Psoas muscle (tissue), 8 donors: Measurements from ENCODE around the gene HLCS. TPM values are rescaled to one million over a fixed set of nuclear protein-coding genes. Genes with fewer than 3 reads are reported as not detected.

Experiments used
- ATAC-seq, 4 donors: fragments of 200-7000 bp; cut with Tn5 transposase; one replicate each; pipeline ENCODE4 v1.9.1; 2020; ENCODE audit warnings: moderate library complexity in 3 of 4, mild to moderate bottlenecking in 2 of 4
- DNase-seq, 2 donors: peaks; one replicate each; pipeline ENCODE4 v3.0.0-alpha.2; 2020
- H3K27ac ChIP-seq: fragments of 200-600 bp; one replicate; pipeline ENCODE4 v1.8.0; 2022
- H3K27me3 ChIP-seq, 3 donors: fragments of 200-600 bp in 1 of 3; one replicate each; pipeline versions ENCODE4 v1.6.1 to v1.8.0; 2013 to 2022; ENCODE audit warnings: low read length in 2 of 3, mild to moderate bottlenecking in 2 of 3, moderate library complexity in 1 of 3; ENCODE audit not compliant: insufficient read depth in 3 of 3
- H3K36me3 ChIP-seq, 2 donors: fragments of 200-600 bp in 1 of 2; one replicate each; pipeline versions ENCODE4 v1.6.1 to v1.8.0; 2013 to 2022; ENCODE audit warnings: low read depth in 1 of 2, mild to moderate bottlenecking in 1 of 2, moderate library complexity in 1 of 2; ENCODE audit not compliant: insufficient read depth in 1 of 2
- H3K4me1 ChIP-seq: fragments of 200-600 bp; one replicate; pipeline ENCODE4 v1.8.0; 2022
- H3K4me3 ChIP-seq: fragments of 200-600 bp; one replicate; pipeline ENCODE4 v1.8.0; 2022; ENCODE audit warnings: mild to moderate bottlenecking
- H3K9me3 ChIP-seq: fragments of 200-600 bp; one replicate; pipeline ENCODE4 v1.8.0; 2022
- CTCF ChIP-seq: fragments of 200-600 bp; IDR thresholded peaks from one replicate; pipeline ENCODE4 v1.8.0; 2022; ENCODE audit warnings: antibody characterized with exemption
- WGBS, 3 donors: extraction: QIAGEN DNeasy Blood & Tissue Kit; methylation state at CpG; one replicate each; pipeline versions ENCODE4 v1.1.6 to v1.1.7; 2013; 5-methylcytosine and 5-hydroxymethylcytosine counted together
- intact Hi-C, 2 donors: fragments of 100-400 bp; cut with DNase I; formaldehyde crosslinking; loops; one replicate each; pipeline versions ENCODE4 v1.11.0 to v1.14.2; 2022
- polyA plus RNA-seq, 3 donors: library from polyadenylated mRNA; stranded (reverse); fragments of 200-250 nt; gene quantifications; one replicate each; pipeline ENCODE4 v1.2.3, GENCODE V29; 2013
- total RNA-seq, 4 donors: library from RNA; stranded (reverse); fragmentation: NEBNext Ultra II Directional in 2 of 4; extraction: Animal tissue kit (Norgen Biotek cat#: 25700) in 2 of 4; gene quantifications; one replicate each; pipeline versions ENCODE4 v1.2.1 to v1.2.4, GENCODE V29; 2021 to 2023
- donor health status: healthy with polysubstance abuse.
- donor health status: DM: no; HTN: no; CAD: no; lungs with moderate emphysema.
- donor health status: Bipolar disorder and iron deficiency.
- donor health status: healthy.
- donor health status: DM: yes; HTN: yes; CAD: no.
- donor health status: DM: no; HTN: no; CAD: no.
- donor health status: DM: no; HTN: no; CAD: no.
- donor health status: DM: yes; HTN: yes; CAD: no.

HLCS gene
- total and polyA plus RNA-seq, 7 donors: 3.6 to 13.5 (median 8.1) TPM

GRCh38 chr21:36744190-36744559 lies 222.3 kb downstream of the HLCS start:
- H3K9me3 ChIP-seq: no peaks in the 10 kb centered on the region
- TF ChIP-seq CTCF: no peak
- 83 to 97% (median 94%) methylated on average over 3 of the region's 3 CpGs for WGBS, 3 donors
- ATAC-seq (no peak), DNase-seq (no peak)
- H3K4me3 ChIP-seq: no peak overlapping the region
- H3K36me3 ChIP-seq: no peaks in the 10 kb centered on the region
- no peak overlapping the region for H3K27ac ChIP-seq
- H3K4me1 ChIP-seq: peaks cover 9% of the 10 kb centered on the region
- peaks cover 0 to 34% (median 0%) of the 10 kb centered on the region in 3 donors for H3K27me3 ChIP-seq
- intact Hi-C loops: loop anchor here in 1 of 2 donors (10.0 kb wide), 1 partner anchor 111 kb away; no protein-coding TSS in a partner anchor

GRCh38 chr21:36743446-36743845 lies 223.0 kb downstream of the HLCS start:
- peaks cover 9% of the 10 kb centered on the region for H3K4me1 ChIP-seq
- WGBS, 3 donors: 93 to 96% (median 95%) methylated on average over 9 of the region's 9 CpGs
- no peak for ATAC-seq
- H3K27ac ChIP-seq: no peak overlapping the region
- no peak for DNase-seq
- no peak for TF ChIP-seq CTCF
- no peaks in the 10 kb centered on the region for H3K36me3 ChIP-seq
- peaks cover 0 to 31% (median 0%) of the 10 kb centered on the region in 3 donors for H3K27me3 ChIP-seq
- H3K9me3 ChIP-seq: no peaks in the 10 kb centered on the region
- intact Hi-C loops: loop anchor here in 1 of 2 donors (10.0 kb wide), 1 partner anchor 111 kb away; no protein-coding TSS in a partner anchor
- H3K4me3 ChIP-seq: no peak overlapping the region

GRCh38 chr21:36743008-36743407 lies 223.5 kb downstream of the HLCS start:
- no peak overlapping the region for H3K4me3 ChIP-seq
- no peaks in the 10 kb centered on the region for H3K36me3 ChIP-seq
- no peak for ATAC-seq
- intact Hi-C loops: loop anchor here in 1 of 2 donors (10.0 kb wide), 1 partner anchor 112 kb away; no protein-coding TSS in a partner anchor
- no peak for DNase-seq
- H3K27me3 ChIP-seq: peaks cover 0 to 30% (median 0%) of the 10 kb centered on the region in 3 donors
- H3K9me3 ChIP-seq: no peaks in the 10 kb centered on the region
- no peak overlapping the region for H3K27ac ChIP-seq
- WGBS, 3 donors: 84 to 90% (median 87%) methylated on average over 7 of the region's 7 CpGs
- H3K4me1 ChIP-seq: peaks cover 9% of the 10 kb centered on the region
- no peak for TF ChIP-seq CTCF

GRCh38 chr21:36741506-36741905 lies 225.0 kb downstream of the HLCS start:
- no peak overlapping the region for H3K4me3 ChIP-seq
- TF ChIP-seq CTCF: no peak
- H3K36me3 ChIP-seq: no peaks in the 10 kb centered on the region
- WGBS, 3 donors: 91 to 94% (median 93%) methylated on average over 21 of the region's 21 CpGs
- intact Hi-C loops: loop anchor here in 1 of 2 donors (10.0 kb wide), 1 partner anchor 113 kb away; no protein-coding TSS in a partner anchor
- DNase-seq: no peak
- H3K27me3 ChIP-seq: peaks cover 0 to 29% (median 0%) of the 10 kb centered on the region in 3 donors
- ATAC-seq: no peak
- peaks cover 9% of the 10 kb centered on the region for H3K4me1 ChIP-seq
- no peak overlapping the region for H3K27ac ChIP-seq
- H3K9me3 ChIP-seq: no peaks in the 10 kb centered on the region
